Cardiac septum (tissue), 1 donor: Measurements from ENCODE around the gene TSPAN10. TPM values are rescaled to one million over a fixed set of nuclear protein-coding genes. Genes with fewer than 3 reads are reported as not detected.

Experiments
- DNase-seq: peaks from one replicate; pipeline ENCODE4 v3.0.0-alpha.2; 2020; ENCODE audit warnings: low spot score
- intact Hi-C: fragments of 100-400 bp; cut with DNase I; formaldehyde crosslinking; loops from one replicate; pipeline ENCODE4 v1.14.0; 2022
- total RNA-seq: library from RNA; stranded (reverse); fragmentation: NEBNext Ultra II Directional; extraction: Animal tissue kit (Norgen Biotek cat#: 25700); gene quantifications from one replicate; pipeline ENCODE4 v1.2.1, GENCODE V29; 2021
- donor health status: DM: no; HTN: no; CAD: no.

TSPAN10 gene
- total RNA-seq, 1 donor from 2014 or later, result 0.30 TPM

- intact Hi-C loops, result loop anchor here (2.0 kb wide), 1 partner anchor 20 kb away; the partner anchor contains the start of gene MRPL12
These were observed 45.7 kb downstream of the TSPAN10 start for GRCh38 chr17:81682565-81683207.

GRCh38 chr17:81683208-81683583 is 46.2 kb downstream of the TSPAN10 start:
- DNase-seq, result no peak
- intact Hi-C loops, result loop anchor here (2.0 kb wide), 1 partner anchor 20 kb away; the partner anchor contains the start of gene MRPL12

More at GRCh38 chr17:81682565-81683207, 45.7 kb downstream of the TSPAN10 start:
- no peak for DNase-seq

- DNase-seq, result peak; percentile 99
- intact Hi-C loops, result loop anchor here (2.0 kb wide), 1 partner anchor 19 kb away; the partner anchor contains the start of gene MRPL12
These were observed 46.8 kb downstream of the TSPAN10 start, which contains the start of the genes ARL16 and HGS for GRCh38 chr17:81683584-81684441. TSS of gene ARL16 (minus strand) at chr17:81683797. CDS start at chr17:81683753, 44 bp downstream. TSS of gene HGS (plus strand) at chr17:81684011. CDS start at chr17:81684067, 56 bp downstream.

- intact Hi-C loops, result no loop called here
- no peak for DNase-seq
These were observed 47.5 kb downstream of the TSPAN10 start for GRCh38 chr17:81684442-81684911.

GRCh38 chr17:81685108-81685507 is 48.1 kb downstream of the TSPAN10 start:
- DNase-seq, result no peak
- intact Hi-C loops, result no loop called here

GRCh38 chr17:81686614-81687013 is 49.6 kb downstream of the TSPAN10 start:
- no peak for DNase-seq
- intact Hi-C loops, result no loop called here

- intact Hi-C loops, result no loop called here
- no peak for DNase-seq
These were observed 51.0 kb downstream of the TSPAN10 start for GRCh38 chr17:81687770-81688541.

GRCh38 chr17:81688616-81689015 is 51.6 kb downstream of the TSPAN10 start:
- intact Hi-C loops, result no loop called here
- DNase-seq, result no peak

GRCh38 chr17:81690066-81690465 is 53.1 kb downstream of the TSPAN10 start:
- intact Hi-C loops, result no loop called here
- DNase-seq, result no peak

GRCh38 chr17:81690549-81690948 is 53.6 kb downstream of the TSPAN10 start:
- intact Hi-C loops, result no loop called here
- DNase-seq, result no peak

- no peak for DNase-seq
- intact Hi-C loops, result no loop called here
These were observed 54.2 kb downstream of the TSPAN10 start for GRCh38 chr17:81691196-81691595.

GRCh38 chr17:81691608-81692007 is 54.6 kb downstream of the TSPAN10 start:
- no peak for DNase-seq
- intact Hi-C loops, result no loop called here

GRCh38 chr17:81693509-81694210 is 56.7 kb downstream of the TSPAN10 start:
- DNase-seq, result no peak
- intact Hi-C loops, result no loop called here

- no peak for DNase-seq
- intact Hi-C loops, result no loop called here
These were observed 57.8 kb downstream of the TSPAN10 start for GRCh38 chr17:81694810-81695209.

- intact Hi-C loops, result no loop called here
These were observed 58.2 kb downstream of the TSPAN10 start for GRCh38 chr17:81695211-81695610.

GRCh38 chr17:81695801-81696200 is 58.8 kb downstream of the TSPAN10 start:
- intact Hi-C loops, result no loop called here

More at GRCh38 chr17:81695211-81695610, 58.2 kb downstream of the TSPAN10 start:
- no peak for DNase-seq

GRCh38 chr17:81696218-81696941 is 59.4 kb downstream of the TSPAN10 start:
- no peak for DNase-seq
- intact Hi-C loops, result no loop called here

More at GRCh38 chr17:81695801-81696200, 58.8 kb downstream of the TSPAN10 start:
- no peak for DNase-seq
